LNCaP clone FGC (cell line): ENCODE measurements around the gene SERPINB13.

Source experiments
- DNase-seq: peaks from one replicate; pipeline ENCODE4 v3.0.0-alpha.2; 2011; ENCODE audit warnings: low read depth
- H3K4me3 ChIP-seq: 2 replicates; pipeline ENCODE4 v1.5.1; 2011; ENCODE audit warnings: mild to moderate bottlenecking, low read depth, low read length, control low read depth
- CTCF ChIP-seq: IDR thresholded peaks from 2 replicates; pipeline ENCODE4 v1.5.1; 2012; ENCODE audit warnings: mild to moderate bottlenecking; ENCODE audit not compliant: control insufficient read depth, insufficient read depth; ENCODE audit errors: extremely low read depth

Gene SERPINB13

GRCh38 chr18:63586966-63587365 lies at the start of gene SERPINB13:
TSS of gene SERPINB13 (plus strand) at chr18:63587343. CDS start at chr18:63588668, 1,325 bp downstream.
- H3K4me3 ChIP-seq = no peak within 1 kb of the TSS
- no peak for DNase-seq
- no peak for TF ChIP-seq CTCF

GRCh38 chr18:63539904-63540510 lies 47.1 kb upstream of the SERPINB13 start:
- no peak for TF ChIP-seq CTCF
- no peak overlapping the region for H3K4me3 ChIP-seq
- no peak for DNase-seq

GRCh38 chr18:63542069-63542468 lies 45.1 kb upstream of the SERPINB13 start, which contains the start of gene SERPINB12:
TSS of gene SERPINB12 (plus strand) at chr18:63542369. CDS start at chr18:63556160, 13,791 bp downstream.
- no peak within 1 kb of the TSS for H3K4me3 ChIP-seq
- DNase-seq = no peak
- TF ChIP-seq CTCF = no peak

GRCh38 chr18:63544017-63544416 lies 43.1 kb upstream of the SERPINB13 start:
- no peak overlapping the region for H3K4me3 ChIP-seq
- TF ChIP-seq CTCF = no peak
- no peak for DNase-seq

GRCh38 chr18:63545000-63545399 lies 42.1 kb upstream of the SERPINB13 start:
- no peak for TF ChIP-seq CTCF
- no peak for DNase-seq
- H3K4me3 ChIP-seq = no peak overlapping the region

GRCh38 chr18:63550068-63550467 lies 37.1 kb upstream of the SERPINB13 start:
- no peak for DNase-seq
- no peak overlapping the region for H3K4me3 ChIP-seq
- TF ChIP-seq CTCF = no peak

GRCh38 chr18:63551769-63552168 lies 35.4 kb upstream of the SERPINB13 start:
- no peak for TF ChIP-seq CTCF
- DNase-seq = no peak
- H3K4me3 ChIP-seq = no peak overlapping the region
